ENCODE measurements around the gene CEPT1.

The CEPT1 gene

GRCh38 chr1:111228748-111229126 lies 88.7 kb downstream of the CEPT1 start:
- DNase-seq = no peak

GRCh38 chr1:111232134-111232533 lies 92.1 kb downstream of the CEPT1 start:
- DNase-seq = no peak

- no peak for DNase-seq
These were observed 94.2 kb downstream of the CEPT1 start for GRCh38 chr1:111234258-111234657.

Measured in stimulated activated CD4-positive, alpha-beta T cell treated with anti-CD3 and anti-CD28 coated beads, Interleukin-4, amount 100 ng/mL, for 24 hours (primary cell).